ENCODE results near the gene ARHGAP15. TPM values are rescaled to one million over a fixed set of nuclear protein-coding genes. Genes with fewer than 3 reads are reported as not detected.

The ARHGAP15 gene
- total RNA-seq, 1 experiment from 2014 or later = 0.17 TPM

- DNase-seq (ENCODE audit: extremely low read depth, low read depth) = no peak
Measured at GRCh38 chr2:143142598-143142997, 13.4 kb downstream of the ARHGAP15 start.

DNA sequence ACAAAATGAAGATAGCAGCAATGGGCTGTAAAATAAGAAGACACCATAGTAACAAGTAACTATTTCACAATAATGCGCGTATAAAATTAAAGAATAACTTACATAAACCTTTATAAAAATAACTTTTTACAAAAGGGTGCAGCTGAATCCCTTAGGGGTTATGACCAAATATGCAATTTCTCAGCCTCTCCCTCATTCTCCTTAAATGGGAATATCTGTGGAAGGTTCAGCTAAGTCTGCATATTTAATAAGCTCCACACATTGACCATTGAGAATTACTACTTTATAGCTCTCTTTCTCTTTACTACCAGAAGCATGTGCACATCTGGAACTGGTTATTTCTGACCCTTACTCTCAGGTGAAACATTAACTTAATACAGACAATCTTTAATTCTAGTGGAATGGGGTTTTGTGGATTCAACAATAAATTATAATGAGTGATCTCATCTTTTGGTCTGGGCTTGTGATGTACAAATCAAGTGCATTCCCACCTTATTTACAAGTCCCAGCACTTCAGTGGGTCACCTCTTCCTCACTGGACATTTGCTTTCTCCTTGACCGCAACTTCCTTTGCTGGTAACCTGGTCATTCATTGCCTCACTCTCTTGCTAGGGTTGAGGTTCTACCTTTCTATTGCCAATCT, 15.7 kb downstream of the ARHGAP15 start:
- no peak for DNase-seq (ENCODE audit: extremely low read depth, low read depth)

GRCh38 chr2:143146366-143146765, 17.1 kb downstream of the ARHGAP15 start:
- DNase-seq (ENCODE audit: extremely low read depth, low read depth) = no peak

- no peak for DNase-seq (ENCODE audit: extremely low read depth, low read depth)
Measured at GRCh38 chr2:143146815-143147530, 17.8 kb downstream of the ARHGAP15 start.

DNA sequence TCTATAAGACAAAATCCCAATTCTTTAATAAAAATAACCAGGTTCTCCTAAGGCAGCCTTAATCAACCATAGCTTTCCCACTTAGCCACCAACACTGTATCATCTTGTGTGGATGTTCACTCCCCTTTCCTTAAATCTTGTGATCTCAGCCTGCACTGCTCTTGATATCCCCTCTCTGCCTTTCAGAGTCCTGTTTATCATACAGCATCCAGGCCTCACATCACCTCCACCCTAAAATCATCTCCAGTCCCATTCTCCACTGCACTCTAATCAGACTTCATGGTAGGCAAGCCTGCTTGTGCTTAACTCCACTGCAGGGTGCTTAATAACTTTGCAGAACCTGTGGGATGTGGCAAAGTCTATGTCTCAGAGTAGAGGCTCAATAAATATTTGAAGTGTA, 18.8 kb downstream of the ARHGAP15 start:
- DNase-seq (ENCODE audit: extremely low read depth, low read depth) = no peak

DNA sequence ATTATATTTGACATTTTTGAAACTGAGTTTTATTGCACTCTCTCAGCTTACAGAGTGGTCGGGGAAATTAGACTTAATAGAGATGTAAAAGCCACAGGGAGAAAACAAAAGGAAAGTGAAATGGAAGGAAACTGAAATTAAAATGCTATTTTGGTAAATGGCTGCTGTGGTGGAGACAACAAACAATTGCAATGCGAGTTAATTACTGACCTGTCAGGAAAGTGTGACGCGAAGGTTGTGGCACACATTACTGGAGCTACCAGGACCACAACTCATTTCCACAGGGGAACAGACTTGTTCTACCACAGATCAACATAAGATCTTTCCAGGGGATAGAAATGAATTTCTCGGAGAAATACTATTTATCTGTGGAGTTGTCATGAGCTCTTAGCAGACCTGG, 19.5 kb downstream of the ARHGAP15 start:
- DNase-seq (ENCODE audit: extremely low read depth, low read depth) = no peak

DNA sequence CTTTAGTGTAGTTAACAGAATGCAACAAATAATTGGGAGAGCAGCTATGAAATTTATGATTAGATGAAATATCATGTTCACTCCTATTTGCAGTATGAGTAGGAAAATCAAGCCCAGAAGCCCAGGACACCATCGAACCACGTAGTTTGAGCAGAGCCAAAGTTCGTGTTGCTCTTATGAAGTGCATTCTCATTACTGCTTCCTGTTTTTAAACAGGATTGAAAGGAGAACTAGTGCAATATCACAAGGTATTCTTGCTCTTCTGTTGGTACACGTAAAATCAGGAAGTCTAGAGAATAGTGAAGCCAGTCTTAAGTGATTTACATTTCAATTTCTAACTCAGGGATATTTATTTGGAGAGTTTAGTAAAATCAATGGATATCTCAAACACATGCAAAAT, 21.1 kb downstream of the ARHGAP15 start:
- DNase-seq (ENCODE audit: extremely low read depth, low read depth) = no peak

DNA sequence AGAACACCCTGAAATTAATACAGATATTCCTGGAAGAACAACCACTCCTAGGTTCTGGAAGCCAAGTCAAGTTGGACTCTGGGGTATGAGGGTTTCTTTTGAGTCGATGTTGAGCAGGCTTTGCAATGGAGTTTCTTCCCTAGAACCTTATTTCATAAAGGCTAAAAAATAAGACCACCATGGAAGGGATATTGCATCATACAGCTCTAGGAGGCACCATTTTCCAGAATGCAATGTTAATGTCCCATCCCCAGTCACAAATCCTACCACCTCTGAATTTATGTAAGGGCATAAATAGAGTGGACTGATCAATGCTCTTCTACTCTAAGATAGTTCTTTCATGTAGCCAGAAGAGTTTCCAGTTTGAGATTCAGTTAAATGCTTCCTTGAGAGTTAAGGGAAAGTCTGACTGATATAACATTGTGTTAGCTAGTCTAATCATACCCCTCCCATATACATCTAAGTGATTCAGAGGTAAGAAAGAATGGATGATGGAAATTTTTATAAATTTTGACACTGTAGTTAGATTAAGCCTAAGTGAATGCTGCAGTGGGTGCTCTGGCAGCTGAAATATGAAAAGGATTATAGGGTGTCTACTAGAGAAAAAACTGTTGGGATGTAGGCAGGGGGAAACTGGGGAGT, 22.0 kb downstream of the ARHGAP15 start:
- DNase-seq (ENCODE audit: extremely low read depth, low read depth) = no peak

GRCh38 chr2:143152219-143152618, 23.0 kb downstream of the ARHGAP15 start:
- DNase-seq (ENCODE audit: extremely low read depth, low read depth) = no peak

DNA sequence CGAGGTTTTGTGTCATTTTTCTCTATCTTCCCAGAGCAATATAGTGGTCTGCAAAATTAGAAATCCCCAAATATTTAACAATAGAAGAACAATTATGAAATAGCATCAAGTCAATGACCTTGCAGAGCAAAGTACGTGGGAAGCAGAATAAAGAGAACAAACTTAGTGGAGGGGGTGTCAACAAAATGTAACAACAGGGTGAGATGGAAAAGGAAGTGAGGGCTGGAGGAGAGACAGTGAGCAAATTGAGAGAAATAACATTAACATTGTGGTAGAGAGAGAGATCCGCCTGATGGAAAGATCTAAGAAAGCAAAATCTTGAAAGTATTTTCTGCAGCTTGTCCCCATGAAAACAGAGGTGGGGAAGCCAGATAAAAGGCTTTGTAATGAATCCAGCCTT, 23.4 kb downstream of the ARHGAP15 start:
- no peak for DNase-seq (ENCODE audit: extremely low read depth, low read depth)

DNA sequence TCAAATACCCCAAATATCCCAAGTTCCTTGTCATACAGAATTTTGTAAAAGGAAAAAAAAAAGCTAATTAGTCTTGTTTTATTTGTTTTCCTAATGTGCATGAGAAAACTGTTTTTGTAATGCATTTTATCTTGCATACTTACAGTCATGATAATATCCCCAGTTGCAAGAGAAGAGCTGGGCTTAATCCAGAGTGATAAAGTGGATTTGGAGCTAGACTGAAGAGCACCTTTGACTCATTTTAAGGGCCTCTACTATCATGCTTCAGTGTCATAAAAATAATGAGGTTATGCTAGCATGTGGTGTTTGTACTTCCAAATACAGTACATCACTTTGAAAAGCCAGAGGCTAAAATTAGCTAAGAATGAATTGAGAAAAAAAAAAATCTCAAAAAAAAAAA, 26.4 kb downstream of the ARHGAP15 start:
- DNase-seq (ENCODE audit: extremely low read depth, low read depth) = no peak

DNA sequence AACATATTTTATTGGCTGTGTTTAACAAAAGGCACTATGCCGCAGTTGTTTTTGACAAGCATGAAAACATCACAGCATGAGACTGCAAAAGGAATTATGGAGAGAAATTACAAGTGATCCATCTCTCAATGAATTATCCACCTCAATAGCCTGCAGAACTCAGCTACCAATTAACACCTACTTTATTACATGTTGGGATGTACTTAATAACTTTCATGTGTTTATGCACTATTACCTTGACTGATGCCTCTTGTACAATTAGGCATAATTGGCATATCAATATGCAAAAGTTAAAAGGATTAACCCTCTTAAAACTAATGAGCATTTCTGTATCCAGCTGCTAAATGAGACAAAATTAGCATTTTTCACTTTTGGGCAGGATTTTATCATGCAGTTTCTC, 27.8 kb downstream of the ARHGAP15 start:
- no peak for DNase-seq (ENCODE audit: extremely low read depth, low read depth)

DNA sequence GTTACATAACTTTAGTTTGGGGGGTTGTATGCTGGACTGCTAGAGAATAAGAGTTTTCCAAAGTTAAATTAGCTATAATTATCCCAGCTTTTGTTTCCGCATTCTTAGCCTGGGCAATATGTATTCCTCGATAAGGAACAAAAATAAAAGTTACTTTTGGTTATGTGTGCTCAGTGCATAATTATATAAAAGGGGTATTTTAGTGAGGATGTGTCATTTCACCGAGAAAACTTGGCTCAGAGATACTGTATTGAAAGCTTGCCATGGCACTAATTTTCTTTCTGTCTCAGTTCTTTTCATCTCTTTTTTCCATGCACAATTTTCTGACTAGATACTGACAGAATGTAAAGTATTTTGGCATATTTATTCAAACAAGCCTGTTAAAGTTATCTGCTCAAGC, 28.2 kb downstream of the ARHGAP15 start:
- DNase-seq (ENCODE audit: extremely low read depth, low read depth) = no peak

GRCh38 chr2:143158098-143158497, 28.9 kb downstream of the ARHGAP15 start:
- DNase-seq (ENCODE audit: extremely low read depth, low read depth) = no peak

DNA sequence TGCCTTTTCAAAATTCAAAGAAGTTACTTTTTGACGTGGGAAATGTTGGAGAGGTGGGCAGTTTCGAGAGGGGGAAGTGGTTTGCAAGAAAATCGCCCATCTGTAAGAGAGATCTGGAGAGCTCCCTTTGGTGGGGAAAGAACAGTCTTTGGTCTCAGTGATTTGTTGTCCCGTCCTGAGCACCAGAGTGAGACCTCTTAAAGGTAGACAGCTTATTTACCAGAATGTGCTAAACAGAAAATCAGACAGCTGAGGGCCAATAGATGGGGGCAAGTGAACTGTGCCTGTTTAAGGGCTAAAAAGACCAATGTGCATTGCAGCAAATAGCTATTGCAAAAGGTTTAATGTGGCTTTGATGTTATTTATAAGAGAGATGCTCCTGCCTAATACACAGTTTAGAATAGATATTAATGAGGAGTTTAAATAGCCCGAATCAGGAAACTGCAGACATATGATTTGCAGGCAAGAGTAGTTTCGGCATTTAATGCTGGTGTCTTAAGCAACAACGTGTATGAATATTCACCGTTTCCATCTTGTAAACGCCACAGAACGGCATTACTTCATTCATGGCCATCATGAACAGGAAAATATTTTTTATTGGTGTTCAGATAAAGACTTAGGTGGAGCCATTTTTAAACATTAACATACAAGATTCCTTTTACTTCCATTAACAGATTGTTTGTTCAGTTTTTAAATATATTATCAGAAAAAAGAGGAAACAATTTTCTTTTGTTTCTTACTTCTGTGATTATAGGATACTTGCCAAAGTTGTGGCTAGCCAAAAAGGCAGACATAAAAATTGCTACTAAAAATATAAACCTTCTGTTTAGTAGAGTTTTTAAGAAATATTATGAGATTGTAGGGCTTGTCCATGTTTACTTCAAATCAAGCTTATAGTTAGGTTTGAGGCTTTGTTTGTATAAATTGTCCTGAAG, 29.6 kb downstream of the ARHGAP15 start:
- DNase-seq (ENCODE audit: extremely low read depth, low read depth) = no peak

- no peak for DNase-seq (ENCODE audit: extremely low read depth, low read depth)
Measured at GRCh38 chr2:143159486-143159840, 30.2 kb downstream of the ARHGAP15 start.

- DNase-seq (ENCODE audit: extremely low read depth, low read depth) = no peak
Measured at GRCh38 chr2:143160732-143161707, 31.8 kb downstream of the ARHGAP15 start.

DNA sequence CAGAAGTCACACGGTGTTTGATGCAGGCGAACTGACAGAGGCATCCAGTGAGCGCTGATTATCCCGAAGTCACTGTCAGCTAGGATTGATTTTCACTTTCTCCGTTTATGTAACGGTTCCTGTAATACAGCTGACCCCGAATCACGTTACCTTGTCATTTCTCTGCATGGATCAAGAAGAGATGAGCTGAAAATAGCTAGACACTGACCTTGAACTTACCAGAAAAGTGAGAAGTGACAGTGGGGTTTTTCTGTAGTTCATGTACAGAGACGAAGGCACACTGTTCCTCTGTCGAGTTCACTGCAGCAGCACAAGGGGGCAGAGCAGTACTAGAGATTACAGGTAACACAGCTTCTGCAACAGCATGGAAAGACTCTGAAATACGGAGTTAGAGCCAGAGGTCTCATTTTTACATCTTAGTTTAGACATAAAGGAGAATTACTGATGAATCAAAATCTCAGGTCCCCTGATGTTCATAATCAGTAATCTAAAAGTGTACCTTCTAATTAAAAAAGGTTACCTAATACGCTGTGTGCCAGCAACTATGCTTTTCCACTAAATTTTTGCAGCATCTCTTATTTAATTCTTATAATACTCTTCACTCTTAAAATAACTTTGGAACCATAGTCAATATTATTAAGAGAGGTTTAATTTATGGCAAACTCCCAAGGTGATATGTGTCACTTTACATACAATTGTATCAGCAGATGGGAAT, 33.1 kb downstream of the ARHGAP15 start:
- peak; percentile 60 for DNase-seq (ENCODE audit: extremely low read depth, low read depth)

- DNase-seq (ENCODE audit: extremely low read depth, low read depth) = no peak
Measured at GRCh38 chr2:143162997-143163396, 33.8 kb downstream of the ARHGAP15 start.
